ENCODE results near the gene UBE2N.
A peak's percentile ranks its signal among the peaks of the same experiment; 100 is the strongest.

UBE2N gene

GRCh38 chr12:93379981-93380361 lies 61.8 kb downstream of the UBE2N start:
- DNase-seq (ENCODE audit: low spot score), result no peak

- DNase-seq (ENCODE audit: low spot score), result peak; percentile 52
Observed at GRCh38 chr12:93379326-93379980, 62.3 kb downstream of the UBE2N start.

- no peak for DNase-seq (ENCODE audit: low spot score)
Observed at GRCh38 chr12:93378998-93379325, 62.8 kb downstream of the UBE2N start.

DNA sequence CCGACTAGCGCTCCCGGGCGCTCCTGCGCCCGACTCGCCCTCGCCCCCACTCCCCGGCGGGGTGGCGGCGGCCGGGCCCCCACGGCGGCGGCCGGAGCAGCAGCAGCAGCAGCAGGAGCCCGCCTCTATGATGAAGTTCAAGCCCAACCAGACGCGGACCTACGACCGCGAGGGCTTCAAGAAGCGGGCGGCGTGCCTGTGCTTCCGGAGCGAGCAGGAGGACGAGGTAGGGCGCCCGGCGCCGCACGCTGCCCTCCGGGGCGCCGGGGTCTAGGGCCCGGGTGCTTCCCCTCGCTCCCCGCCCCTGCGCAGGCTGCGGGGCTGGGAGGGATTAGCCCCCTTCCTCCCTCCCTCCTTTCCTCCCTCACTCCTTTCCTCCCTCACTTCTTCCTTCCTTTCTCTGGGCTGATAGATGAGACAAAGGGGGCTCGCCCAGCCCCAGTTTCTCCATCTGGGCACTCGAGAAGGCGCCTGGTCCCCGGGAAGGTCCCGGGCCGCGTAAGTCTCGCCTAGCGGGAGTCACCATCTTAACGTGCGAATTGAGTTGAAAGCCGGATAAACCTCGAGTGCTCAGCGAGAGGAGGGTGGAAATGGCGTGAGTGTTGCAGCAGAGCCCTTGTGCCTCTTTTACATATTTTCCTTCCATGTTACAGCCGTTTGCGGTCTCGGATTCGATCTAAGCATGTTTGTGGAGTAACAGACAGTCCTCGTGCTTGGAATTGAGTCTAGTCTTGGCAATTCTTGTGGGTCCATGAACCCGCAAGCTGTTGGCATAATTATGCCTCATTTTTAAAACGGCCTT lies 63.4 kb downstream of the UBE2N start:
- peak; percentile 88 for DNase-seq (ENCODE audit: low spot score)

GRCh38 chr12:93377252-93378195 lies 64.2 kb downstream of the UBE2N start, which contains the start of gene NUDT4:
Gene NUDT4, plus strand, starts transcription at chr12:93377925. Its CDS starts 398 bp downstream, at chr12:93378323.
- peak; percentile 96 for DNase-seq (ENCODE audit: low spot score)

GRCh38 chr12:93376436-93377251 lies 65.1 kb downstream of the UBE2N start:
- no peak for DNase-seq (ENCODE audit: low spot score)

DNA sequence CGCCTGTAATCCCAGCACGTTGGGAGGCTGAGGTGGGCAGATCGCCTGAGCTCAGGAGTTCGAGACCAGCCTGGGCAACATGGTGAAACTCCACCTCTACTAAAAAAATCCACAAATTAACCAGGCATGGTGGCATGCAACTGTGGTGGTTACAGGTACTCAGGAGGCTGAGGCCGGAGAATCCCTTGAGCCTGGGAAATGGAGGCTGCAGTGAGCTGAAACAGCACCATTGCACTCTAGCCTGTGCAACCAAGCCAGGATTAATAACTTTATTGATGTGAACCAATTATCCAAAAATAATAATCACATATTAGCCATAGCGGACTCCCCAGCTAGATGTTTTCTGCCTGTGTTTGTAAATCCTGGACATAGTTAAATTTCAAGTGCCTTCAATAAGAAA lies 65.8 kb downstream of the UBE2N start:
- DNase-seq (ENCODE audit: low spot score), result no peak

DNA sequence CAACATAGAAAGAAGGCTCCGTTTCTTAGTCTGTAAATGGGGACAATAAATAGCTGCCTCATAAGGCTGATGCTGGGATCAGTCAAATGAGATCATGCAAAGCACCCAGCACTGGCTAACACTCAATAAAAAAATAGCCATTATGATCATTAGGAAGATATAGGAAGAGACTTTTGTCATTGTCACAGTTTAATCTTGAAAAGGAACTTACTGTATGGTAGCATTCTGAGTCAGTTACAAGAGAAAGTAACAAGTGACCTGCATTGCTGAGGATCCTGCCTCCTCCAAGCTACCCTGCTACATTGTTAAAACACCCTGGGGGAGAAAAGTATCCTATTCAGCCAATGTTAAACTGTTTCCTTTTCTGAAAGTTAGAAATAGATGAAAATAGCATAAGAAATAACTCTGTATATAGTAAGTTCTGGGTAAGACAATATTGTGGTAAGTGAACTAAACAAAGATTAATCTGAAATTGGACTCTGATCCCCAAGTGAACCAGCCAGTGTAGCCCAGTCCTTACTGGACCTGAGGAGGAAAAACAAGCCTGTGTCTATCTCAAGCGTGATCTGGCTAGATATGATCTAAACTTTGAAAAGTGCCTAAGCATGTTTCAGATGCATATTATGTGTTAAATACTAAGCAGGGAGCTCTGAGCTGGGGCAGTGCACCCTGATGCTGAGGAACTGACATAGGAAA lies 67.6 kb downstream of the UBE2N start:
- DNase-seq (ENCODE audit: low spot score), result no peak

DNA sequence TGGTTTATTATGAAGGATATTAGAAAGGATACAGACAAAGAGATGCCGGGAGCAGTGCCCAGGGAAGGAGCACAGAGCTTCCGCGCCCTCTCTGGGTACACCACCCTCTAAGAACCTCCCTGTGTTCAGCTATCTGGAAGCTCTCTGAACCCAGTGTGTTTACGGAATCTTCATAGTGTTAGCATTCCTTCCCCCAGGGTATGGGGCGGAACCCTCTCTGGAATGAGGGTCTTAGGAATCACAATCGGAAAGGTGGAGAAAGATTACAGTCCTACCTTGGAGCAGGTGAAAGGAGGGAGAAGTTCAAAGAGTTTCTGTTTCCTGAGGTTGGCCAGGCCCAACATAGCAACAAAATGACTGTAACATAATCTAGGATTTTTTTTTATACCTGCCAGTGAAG lies 70.8 kb downstream of the UBE2N start:
- no peak for DNase-seq (ENCODE audit: low spot score)

GRCh38 chr12:93369505-93369904 lies 72.2 kb downstream of the UBE2N start:
- DNase-seq (ENCODE audit: low spot score), result no peak

GRCh38 chr12:93368766-93369165 lies 73.0 kb downstream of the UBE2N start:
- DNase-seq (ENCODE audit: low spot score), result no peak

- peak; percentile 29 for DNase-seq (ENCODE audit: low spot score)
Observed at GRCh38 chr12:93366422-93366821, 75.3 kb downstream of the UBE2N start.

GRCh38 chr12:93365616-93366405 lies 75.9 kb downstream of the UBE2N start:
- DNase-seq (ENCODE audit: low spot score), result no peak

GRCh38 chr12:93363841-93364297 lies 77.9 kb downstream of the UBE2N start:
- DNase-seq (ENCODE audit: low spot score), result no peak

GRCh38 chr12:93361151-93361919 lies 80.4 kb downstream of the UBE2N start:
- DNase-seq (ENCODE audit: low spot score), result peak; percentile 22

- no peak for DNase-seq (ENCODE audit: low spot score)
Observed at GRCh38 chr12:93360688-93361087, 81.1 kb downstream of the UBE2N start.

GRCh38 chr12:93358821-93359220 lies 82.9 kb downstream of the UBE2N start:
- no peak for DNase-seq (ENCODE audit: low spot score)

- DNase-seq (ENCODE audit: low spot score), result no peak
Observed at GRCh38 chr12:93358058-93358457, 83.7 kb downstream of the UBE2N start.

GRCh38 chr12:93356214-93356613 lies 85.5 kb downstream of the UBE2N start:
- DNase-seq (ENCODE audit: low spot score), result no peak

All from NAMALWA (cell line).